Measurements from ENCODE around the gene PFDN1.

DNA sequence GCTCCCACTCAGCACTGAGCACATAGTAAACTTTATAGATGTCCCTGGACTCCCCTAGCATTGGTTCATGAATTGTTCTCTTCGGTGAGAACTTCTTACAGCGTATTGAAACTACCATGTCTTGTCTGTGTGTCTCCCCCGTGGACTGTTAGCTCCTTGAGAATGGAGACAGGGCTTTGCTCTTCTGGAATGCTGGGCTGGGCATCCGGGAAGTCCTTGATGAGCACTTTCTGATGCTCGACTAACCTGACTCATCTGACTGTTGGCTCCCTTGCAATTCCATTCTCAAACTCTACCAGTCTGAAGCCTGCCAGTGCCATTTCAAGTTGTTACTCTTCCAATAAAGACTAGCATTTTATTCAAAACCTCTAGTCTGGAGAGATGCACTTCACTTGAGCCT, 15.0 kb upstream of the PFDN1 start:
- TF ChIP-seq, protein P1, sequence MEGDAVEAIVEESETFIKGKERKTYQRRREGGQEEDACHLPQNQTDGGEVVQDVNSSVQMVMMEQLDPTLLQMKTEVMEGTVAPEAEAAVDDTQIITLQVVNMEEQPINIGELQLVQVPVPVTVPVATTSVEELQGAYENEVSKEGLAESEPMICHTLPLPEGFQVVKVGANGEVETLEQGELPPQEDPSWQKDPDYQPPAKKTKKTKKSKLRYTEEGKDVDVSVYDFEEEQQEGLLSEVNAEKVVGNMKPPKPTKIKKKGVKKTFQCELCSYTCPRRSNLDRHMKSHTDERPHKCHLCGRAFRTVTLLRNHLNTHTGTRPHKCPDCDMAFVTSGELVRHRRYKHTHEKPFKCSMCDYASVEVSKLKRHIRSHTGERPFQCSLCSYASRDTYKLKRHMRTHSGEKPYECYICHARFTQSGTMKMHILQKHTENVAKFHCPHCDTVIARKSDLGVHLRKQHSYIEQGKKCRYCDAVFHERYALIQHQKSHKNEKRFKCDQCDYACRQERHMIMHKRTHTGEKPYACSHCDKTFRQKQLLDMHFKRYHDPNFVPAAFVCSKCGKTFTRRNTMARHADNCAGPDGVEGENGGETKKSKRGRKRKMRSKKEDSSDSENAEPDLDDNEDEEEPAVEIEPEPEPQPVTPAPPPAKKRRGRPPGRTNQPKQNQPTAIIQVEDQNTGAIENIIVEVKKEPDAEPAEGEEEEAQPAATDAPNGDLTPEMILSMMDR (IDR thresholded peaks at IDR 0.05), result no peak
- TF ChIP-seq POLR2A (IDR thresholded peaks at IDR 0.05), result no peak

All from adrenal gland (tissue), 5 donors.